ENCODE data around the gene JMJD8.
A peak's percentile ranks its signal among the peaks of the same experiment; 100 is the strongest.

JMJD8 gene

DNA sequence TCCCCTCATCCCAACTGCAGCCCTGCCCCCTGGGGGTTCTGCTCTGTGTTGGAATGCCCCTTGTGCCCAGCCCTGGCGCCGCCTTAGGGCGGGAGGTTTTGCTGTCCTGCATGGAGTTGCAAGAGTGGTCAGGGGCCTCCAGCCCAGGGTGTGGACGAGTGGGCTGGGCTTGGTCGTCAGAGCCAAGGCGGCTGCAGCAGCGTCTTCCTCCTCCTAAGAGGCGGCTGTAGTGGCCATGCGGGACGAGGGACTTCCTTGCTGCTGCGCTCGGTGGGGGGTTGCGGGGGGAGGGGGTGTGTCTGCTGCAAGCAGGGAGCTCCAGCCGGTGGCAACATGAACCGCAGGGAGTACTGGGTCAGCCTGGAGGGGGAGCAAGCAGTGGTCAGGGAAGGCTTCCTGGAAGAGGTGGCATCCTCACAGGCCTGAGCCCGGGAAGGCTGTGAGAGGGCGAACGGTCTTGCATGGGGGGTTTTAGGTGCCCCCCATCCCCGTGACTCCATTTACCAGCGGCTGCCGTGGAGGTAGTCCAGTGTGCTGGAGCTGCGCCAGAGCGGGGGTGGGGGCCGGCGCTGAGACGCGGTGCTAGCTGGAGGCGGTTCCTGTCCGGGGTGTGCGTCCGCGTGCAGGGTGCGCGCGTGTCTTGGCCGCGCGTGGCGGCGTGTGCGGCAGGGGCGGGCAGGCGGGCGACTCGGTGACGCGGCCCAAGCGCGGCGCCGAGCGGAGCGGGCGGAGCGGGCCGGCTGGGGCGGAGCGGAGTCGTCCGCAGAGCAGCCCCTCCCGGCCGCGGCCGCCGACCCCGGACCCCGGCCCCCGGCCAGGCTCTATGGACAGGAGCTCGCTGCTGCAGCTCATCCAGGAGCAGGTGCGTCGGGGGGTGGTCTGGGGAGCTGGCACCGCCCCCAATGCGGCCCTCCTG, 8.9 kb downstream of the JMJD8 start, which contains the start of gene RHBDL1:
RHBDL1 (plus strand) TSS at position 704 of the 916 bp plus-strand sequence; CDS start at position 824, 120 bp downstream.
- peak; percentile 47 for DNase-seq

DNA sequence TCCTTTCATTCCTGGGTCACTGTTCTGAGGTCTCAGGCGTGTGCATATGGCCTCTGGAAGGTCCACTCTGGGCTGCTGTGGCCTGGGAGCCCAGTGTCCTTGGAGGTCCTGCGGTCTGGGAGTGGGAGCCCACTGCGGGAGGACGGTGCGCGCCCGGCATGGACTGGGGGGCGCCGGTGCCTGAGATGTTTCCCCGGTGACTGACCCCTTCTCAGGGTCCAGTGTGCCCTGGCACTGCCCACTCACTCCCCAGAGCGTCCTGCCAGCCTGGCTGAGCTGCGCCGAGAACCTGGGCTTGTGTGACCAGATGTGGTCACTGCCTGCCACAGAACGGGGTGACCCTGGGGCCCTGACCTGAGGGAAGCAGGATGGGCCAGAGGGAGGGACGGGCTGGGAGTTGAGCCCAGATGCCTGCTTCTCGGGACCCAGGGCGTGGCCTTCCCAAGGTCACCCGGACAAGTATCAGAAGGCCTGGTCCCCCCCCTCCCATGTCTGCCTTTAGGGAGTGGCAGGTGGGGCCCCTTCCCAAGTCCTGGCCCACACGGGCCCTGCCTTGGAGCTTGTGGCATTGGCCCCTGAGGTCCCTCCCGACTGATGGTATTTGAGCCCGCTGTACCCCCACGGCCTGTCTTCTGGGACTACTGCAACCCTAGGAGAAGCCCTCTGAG, 9.8 kb downstream of the JMJD8 start:
- no peak for DNase-seq

DNA sequence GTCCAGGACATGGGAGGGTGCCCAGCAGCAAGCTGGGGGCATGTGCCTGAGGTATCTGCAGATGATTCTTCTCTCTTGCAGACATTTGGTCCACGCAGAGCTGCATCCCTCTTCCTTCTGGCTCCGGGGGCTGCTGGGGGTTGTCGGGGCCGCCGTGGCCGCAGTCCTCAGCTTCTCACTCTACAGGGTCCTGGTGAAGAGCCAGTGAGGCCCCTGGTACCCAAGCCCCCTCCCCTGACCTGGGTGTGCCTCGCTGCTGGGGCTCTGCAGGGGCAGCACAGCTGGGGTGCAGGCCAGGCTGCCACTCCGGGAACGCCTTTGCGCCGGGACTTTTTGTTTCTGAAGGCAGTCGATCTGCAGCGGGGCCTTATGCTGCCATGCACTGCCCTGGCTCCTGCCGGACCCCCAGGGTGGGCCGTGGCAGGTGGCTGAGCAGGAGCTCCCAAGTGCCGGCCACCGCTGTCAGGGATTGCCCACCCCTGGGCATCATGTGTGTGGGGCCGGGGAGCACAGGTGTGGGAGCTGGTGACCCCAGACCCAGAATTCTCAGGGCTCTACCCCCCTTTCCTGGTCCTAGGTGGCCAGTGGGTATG, 10.6 kb downstream of the JMJD8 start:
- no peak for DNase-seq

DNA sequence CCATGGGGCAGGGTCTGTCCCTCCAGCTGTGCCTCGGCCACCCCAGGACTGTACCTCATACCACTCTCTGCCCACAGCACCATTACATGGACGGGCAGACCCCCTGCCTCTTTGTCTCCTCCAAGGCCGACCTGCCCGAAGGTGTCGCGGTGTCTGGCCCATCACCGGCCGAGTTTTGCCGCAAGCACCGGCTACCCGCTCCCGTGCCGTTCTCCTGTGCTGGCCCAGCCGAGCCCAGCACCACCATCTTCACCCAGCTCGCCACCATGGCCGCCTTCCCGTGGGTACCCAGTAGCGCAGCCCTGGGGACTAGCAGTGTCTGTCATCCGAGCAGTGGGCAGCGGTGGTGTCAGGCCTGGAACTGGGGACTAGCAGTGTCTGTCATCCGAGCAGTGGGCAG, 11.3 kb downstream of the JMJD8 start:
- no peak for DNase-seq

DNA sequence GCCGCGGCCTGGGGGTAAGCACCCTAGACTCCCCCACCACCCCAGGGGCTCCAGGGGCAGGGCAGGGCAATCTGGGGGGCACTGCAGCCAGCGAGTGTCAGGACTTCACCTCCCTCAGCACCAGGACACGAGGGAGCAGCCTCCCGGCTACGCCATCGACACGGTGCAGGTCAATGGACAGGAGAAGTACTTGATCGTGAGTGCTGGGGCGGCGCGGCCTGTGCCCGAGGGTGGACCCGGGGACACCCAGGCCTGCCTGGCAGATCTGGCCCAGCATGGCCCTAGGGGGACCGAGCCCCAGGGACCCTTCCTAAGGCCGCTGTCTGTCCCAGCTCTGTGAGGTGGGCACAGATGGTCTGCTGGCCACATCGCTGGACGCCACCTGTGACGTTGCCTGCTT, 11.8 kb downstream of the JMJD8 start:
- no peak for DNase-seq

DNA sequence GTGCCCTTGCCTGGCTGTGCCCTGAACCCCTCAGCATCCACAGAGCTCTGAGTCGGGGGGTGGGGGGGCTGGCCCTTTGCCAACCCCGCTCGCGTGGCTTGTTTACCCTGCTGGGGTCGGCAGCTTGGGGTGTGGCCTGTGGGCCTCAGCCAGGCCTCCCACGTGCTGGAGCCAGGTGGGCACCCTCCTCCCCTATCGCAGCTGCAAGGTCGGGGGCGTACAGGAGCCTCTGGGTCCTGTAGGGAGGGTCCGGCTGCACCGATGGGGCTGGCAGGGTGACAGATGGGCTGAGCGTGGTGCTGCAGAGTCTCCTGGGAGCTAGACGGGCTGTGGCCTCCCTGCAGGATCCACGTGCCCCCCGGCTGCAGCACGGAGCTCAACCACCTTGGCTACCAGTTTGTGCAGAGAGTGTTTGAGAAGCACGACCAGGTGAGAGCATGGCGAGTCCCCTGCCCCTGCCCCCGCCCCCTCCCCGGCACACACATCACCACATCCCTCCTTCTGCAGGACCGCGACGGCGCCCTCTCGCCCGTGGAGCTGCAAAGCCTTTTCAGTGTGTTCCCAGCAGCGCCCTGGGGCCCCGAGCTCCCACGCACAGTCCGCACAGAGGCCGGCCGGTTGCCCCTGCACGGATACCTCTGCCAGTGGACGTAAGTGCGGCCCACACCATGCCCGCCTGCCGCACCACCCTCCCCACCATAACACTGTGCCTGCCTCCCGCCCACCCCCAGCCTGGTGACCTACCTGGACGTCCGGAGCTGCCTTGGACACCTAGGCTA, 12.6 kb downstream of the JMJD8 start:
- no peak for DNase-seq

DNA sequence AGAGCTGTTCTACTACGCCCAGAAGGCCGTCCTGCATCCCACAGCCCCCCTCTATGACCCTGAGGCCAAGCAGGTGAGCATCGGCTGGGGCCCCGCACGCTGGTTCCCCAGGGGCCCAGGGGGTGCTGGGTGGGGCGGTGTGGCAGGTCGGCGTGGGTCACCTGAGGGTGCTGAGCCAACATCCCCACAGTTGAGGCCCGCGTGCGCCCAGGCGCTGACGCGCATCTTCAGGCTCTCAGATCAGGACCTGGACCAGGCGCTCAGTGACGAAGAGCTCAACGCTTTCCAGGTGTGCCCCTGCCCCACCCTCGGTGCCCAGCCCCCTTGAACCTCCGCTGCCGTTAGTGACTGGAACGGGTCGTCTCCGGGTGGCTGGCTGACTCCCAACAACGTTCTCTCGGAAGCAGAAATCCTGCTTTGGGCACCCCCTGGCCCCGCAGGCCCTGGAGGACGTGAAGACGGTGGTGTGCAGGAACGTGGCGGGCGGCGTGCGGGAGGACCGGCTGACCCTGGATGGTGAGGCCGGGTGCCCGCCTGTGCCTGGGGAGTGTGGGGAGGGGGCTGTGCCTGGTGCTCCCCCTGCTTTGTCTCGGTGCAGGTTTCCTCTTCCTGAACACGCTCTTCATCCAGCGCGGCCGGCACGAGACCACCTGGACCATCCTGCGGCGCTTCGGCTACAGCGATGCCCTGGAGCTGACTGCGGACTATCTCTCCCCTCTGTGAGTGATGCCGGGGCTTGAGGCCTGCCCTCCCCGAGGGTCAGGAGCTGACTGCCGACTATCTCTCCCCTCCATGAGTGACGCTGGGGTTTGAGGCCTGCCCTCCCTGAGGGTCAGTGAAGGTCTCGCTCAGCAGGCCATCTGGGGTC, 13.4 kb downstream of the JMJD8 start:
- DNase-seq: no peak

DNA sequence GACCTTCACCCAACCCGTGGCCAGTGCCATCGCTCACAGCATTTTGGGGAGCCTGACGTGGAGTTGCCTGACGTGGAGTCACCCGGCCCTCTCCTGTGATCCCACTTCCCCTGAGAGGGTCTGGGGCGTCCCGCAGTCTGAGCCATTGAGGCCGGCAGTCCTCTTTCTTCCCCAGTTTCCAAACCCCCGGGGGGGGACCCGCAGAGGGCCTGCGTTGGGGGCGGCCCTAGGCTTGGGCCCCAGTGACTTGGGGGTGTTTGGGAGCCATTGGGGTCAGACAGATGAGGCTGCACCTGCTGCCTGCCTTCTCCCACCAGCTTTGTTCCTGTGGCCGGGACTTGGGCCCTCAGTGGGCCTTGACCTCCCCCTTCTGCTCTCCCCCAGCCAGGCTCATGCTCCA, 14.5 kb downstream of the JMJD8 start:
- DNase-seq: no peak

DNA sequence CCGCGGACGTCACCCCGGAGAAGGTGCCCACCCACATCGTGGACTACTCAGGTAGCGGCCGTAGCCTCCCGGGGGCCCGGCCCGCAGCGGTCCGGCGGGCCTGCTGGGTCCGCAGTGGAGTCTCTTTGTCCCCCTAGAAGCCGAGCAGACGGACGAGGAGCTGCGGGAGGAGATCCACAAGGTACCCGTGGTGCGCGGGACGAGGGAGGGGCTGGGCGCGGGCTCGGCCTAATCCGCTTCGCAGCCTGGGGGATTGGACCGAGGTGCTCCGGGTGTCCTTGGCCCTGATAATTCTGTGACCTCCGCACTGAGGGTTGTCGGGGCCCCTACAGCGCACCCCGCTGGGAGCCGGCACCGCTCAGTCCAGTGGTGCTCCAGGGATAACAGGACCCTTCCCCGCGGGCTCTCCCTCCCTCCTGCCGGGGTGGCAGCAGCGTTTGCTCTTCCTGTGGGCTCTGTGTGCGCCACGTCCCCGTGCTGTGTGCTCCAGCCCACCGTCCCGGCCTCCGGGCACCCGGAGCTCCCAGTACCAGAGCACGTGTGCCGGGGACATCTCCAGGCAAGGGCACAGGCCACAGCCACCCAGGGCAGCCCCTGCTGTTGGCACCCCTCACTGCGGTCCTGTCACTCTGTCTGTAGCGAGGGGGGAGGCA, 15.5 kb downstream of the JMJD8 start:
- DNase-seq: peak; percentile 50

DNA sequence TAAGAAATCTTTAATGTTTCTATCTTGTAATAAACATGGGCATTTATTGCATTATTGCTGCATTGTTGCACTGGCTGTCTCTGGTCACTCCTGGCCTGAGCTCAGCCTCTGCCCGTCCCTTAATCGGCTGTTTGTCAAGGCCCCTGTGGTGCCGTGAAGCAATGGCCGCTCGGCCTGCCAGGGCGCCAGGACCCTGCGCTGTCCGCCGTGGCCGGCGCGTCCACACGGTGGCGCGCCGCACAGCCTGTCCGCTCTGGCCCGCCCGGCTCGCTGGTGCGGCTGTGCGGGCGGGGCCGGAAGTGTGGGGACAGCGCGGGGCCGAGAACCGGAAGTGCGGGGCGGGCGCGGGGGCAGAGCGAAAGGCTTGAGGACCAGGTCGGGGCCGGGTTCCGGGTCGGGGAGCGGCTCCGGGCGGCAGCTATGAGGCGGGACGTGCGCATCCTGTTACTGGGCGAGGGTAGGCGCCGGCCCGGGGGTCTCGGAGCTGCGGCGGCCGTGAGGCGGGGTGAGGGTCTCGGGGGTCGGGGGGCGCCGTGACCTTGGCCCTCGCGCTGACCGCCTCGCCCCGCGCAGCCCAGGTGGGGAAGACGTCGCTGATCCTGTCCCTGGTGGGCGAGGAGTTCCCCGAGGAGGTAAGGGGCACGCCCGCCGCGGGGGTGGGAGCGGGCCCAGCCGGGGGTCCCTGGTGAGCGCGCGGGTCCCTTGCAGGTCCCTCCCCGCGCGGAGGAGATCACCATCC, 16.2 kb downstream of the JMJD8 start, which contains the start of gene RHOT2:
RHOT2 (plus strand) TSS at position 353 of the 739 bp plus-strand sequence; CDS start at position 421, 68 bp downstream.
- peak; percentile 95 for DNase-seq

DNA sequence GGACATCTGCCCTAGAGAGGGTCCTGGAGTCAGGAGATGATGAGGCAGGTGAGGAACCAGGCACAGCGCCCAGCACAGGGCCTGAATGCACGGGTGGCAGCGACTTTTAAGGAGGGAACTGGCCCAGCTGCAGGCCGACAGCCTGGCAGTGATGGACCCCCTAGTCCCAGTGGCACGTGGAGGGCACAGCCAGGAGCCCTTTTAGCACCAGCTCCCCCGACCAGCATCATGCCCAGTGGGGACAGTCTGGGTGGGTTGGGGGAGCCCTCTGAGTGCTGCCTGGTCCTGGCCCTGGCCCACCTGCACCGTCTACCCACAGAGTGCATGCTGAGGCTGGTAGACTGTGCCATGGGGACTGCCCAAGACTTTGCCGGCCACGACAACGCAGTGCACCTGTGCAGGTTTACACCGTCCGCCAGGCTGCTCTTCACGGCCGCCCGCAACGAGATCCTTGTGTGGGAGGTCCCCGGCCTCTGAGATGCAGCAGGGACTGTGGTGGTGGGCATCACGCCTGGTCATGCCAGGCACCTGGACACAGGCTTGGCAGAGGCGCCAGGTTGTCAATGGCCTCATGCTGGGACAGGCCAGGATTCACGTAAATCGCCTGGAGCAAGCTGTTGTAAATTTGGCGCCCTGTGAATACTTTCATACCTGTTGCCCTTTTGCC, 16.9 kb downstream of the JMJD8 start:
- DNase-seq: no peak

DNA sequence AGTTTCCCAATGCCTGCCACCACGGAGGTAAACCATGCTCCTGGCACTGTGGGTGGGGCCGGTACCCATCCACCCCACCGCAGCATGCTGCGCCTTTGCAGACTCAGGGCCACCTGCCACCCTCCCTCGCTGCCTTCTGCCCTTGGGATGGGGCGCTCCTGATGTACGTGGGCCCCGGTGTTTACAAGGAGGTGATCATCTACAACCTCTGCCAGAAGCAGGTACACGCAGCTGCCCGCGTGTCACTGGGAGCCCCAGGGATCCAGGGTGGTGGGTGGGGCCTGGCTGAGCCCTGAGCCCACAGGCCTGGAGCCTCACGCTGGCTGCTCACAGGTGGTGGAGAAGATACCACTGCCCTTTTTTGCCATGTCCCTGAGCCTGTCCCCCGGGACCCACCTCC, 17.6 kb downstream of the JMJD8 start:
- DNase-seq: no peak

DNA sequence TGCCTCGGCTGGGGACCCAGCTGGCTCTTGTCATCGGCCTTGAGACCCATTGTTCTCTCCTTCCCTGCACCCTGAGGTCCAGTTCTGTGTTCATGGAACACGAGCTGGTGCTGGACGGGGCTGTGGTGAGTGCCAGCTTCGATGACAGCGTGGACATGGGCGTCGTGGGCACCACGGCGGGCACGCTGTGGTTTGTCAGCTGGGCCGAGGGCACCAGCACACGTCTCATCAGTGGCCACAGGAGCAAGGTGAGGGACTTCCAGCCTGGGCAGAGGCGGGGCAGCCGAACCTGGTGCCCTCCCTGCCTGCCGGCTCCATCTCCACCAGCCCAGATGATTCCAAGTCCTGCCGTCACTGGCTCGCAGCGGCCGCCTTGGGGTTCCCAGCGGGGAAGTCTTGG, 21.5 kb downstream of the JMJD8 start:
- DNase-seq: no peak

DNA sequence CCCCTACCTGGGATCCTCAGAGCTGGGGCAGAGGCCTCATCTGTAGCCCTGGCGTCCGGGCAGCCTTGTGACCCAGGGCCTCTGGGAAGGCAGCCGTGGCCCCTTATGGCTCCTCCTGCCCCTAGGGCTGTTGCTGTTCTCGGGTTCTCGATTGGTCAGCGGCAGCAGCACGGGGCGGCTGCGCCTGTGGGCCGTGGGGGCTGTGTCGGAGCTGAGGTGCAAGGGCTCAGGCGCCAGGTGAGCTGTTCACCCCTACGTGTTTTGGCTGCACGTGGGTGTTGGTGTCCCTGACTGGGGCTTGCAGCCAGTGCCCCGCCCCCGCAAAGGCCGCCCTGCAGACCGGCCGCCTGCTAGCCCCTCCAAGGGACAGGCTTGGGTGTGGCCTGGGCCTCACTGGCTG, 22.0 kb downstream of the JMJD8 start:
- no peak for DNase-seq

DNA sequence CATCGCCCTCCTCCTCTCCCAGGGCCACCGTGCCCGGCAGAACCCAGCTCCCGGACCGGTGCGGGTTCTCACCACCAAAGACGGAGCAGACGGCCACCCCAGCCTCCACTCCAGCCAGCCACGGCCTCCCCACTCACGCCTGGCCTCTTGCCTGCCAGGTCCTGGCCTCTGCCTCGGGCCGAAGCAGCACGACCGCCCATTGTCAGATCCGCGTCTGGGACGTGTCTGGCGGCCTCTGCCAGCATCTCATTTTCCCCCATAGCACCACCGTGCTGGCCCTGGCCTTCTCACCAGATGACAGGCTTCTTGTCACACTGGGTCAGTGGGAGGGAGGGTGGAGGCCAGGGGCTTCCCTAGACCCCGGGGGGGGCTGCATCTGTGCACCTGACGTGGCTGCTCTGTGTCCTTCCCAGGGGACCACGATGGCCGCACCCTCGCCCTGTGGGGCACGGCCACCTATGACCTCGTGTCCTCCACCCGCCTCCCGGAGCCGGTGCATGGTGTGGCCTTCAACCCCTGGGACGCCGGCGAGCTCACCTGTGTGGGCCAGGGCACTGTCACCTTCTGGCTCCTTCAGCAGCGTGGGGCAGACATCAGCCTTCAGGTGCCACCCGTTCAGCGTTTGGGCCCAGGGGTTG, 22.8 kb downstream of the JMJD8 start:
- no peak for DNase-seq

DNA sequence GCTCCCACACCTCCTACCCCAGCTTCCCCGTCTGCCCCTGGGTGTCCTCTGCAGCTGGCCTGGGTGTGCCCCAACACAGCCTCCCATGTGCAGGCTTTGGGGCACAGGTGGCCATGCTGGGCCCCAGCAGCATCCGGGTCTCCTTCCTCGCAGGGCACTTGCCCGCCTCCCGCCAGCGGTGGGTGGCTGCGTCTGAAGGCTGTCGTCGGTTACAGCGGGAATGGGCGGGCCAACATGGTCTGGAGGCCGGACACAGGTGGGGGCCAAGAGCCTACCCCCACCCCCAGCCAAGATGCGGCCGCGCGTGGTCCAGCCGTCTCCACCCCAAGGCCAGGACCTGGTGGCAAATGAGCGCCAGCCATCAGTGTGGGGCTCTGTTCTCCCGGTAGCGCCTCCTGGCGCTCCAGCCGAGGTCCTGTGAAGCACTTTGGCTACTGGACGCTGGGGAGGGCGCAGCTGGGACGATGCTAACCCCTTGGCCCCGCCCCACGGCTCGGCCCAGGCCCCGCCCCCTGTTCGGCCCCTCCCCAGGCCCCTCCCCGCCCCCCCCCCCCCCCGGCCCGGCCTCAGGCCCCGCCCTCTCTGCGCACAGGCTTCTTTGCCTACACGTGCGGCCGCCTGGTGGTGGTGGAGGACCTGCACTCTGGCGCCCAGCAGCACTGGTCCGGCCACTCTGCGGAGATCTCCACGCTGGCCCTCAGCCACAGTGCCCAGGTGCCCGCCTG, 23.5 kb downstream of the JMJD8 start:
- peak; percentile 31 for DNase-seq

DNA sequence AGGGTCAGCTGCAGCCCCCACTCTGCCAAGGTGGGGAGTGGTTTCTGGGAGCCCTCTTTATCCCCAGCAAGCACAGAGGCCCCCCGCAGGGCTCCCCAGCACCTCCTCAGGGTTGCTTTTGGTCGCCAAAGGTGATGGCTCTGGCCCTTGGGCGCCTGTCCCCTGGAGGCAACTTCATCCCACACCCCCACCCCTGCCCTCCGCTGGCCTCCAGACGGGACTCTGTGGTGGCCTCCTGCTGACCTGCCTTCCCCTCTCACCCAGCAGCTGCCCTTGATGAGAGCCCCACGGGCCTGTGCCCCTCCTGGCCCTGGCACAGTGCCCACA, 24.0 kb downstream of the JMJD8 start:
- no peak for DNase-seq

DNA sequence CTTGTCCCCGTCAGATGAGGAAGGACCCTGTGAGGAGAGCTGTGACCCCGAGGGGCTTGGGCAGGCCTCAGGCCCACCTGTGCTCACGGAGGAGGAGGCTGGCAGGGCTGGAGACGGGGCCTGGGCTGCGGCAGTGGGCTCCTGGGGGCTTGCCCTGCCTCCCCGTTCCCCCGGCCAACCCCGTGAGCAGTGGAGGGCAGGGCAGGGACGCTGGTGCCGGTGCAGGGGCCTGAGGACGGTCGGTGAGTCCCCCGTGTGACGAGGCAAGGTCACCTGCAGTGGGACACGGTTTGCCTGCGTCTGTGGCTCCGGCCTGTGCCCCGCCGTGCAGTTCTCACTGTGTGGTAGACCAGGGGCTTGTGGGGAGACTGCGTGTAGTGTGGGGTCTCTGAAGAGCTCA, 24.5 kb downstream of the JMJD8 start:
- DNase-seq: no peak
